Activated CD4-positive, alpha-beta T cell treated with anti-CD3 and anti-CD28 coated beads, Interleukin-2, amount 50 U/mL, for 24 hours (primary cell): ENCODE results near the gene APC2.
"Not testable (repeated sequence)": the region's sequence is repeated elsewhere in the genome, so short reads cannot be mapped to it uniquely, and the experiment has no call there.

Experiments used
- DNase-seq, 2 donors: peaks; one replicate each; pipeline ENCODE4 v3.0.0-alpha.2; 2020; ENCODE audit warnings: low read depth in 1 of 2, low spot score in 1 of 2

The APC2 gene

GRCh38 chr19:1429750-1430149 is 20.2 kb upstream of the APC2 start:
- DNase-seq = no peak

GRCh38 chr19:1430246-1430645 is 19.7 kb upstream of the APC2 start:
- no peak for DNase-seq

DNA sequence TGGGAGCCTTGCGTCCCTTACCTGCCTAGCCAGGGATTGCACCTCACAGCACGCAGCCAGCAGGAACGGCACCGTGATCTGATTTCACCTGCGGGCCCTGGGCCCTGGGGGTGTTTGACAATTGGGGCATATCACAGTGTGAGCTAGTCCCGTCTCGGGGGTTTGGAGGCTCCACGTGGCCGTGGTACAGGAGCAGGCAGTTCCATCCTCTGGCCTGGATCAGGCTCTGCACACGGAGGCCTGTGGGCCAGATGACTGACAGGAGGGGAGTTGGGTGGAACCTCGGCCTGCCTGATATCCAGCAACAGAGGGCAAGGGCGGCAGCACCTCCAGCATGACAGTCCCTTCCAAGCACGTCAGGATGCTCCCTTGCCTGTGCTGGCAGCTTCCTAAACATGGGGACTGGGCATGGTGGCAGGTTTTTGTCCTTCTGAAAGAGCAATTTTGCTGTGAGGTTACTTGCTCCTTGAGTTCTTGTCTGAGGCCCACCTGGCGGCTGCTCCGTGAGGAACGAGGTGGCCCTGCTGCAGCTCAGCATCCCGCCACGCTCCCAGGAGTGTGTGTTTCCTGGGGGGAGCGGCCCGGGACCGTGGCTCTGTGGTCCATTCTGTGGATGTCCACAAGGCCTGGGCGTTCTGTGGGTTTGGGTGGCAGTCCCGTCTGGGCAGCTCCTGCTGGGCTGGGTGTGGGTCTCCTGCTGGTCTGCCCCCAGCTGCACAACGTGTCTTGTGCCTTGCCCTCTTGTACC is 18.0 kb upstream of the APC2 start:
- DNase-seq = no peak

DNA sequence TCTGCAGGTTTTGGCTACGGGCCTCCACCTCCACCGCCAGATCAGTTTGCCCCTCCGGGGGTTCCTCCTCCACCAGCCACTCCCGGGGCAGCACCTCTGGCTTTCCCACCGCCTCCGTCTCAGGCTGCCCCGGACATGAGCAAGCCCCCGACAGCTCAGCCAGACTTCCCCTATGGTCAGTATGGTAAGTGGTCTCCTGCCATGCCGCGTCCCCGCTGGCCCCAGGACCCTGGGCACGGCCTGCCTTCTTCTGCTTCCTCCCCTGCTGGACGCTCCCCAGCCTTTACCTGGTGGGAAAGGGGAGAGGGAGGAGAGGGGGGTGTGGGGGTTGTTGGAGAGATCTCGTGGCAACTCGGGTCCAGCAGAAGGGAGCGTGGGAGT is 17.4 kb upstream of the APC2 start:
- no peak for DNase-seq

DNA sequence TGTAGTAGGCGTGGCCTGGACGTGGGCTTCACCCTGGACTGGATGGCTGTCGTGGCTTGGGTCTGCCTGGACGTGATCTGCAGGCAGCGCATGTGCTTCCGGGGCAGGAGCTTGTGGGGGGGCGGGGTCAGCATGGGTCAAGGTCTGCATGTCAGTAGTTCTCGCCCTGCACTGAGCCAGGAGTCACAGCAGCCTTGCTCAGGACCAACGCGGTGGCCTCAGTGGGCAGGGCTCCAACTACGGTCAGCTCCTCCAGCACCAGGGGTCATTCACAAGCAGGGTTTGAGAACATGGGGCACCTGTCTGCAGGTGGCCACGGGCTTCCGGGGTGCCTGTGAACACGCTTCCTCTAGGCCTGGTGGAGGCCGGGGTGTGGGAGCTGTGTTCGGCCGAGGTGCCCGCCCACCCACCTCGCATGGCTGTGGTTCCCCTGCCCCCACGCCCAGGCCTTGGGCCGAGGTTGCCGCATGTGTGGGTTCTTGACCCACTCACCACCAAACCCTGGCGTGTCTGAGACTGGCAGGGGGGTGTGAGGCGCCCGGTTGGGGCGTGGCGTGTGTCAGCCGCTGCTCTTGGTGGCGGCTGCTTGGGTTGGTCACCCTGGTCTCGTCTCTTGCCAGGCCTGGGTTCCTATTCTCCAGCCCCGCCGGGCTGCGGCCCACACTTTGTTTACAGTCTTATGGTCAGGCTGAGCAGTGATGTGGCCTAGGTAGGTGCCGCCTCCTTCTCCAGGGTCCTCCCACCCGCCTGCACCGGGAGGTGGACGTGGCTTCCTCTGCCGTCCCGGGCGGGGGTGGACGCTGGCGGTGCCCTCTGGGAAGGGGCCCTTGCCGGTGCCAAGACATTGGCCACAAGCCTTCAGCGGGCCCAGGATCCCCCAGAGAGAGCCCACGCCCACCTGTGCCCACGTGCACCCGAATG is 16.5 kb upstream of the APC2 start:
- DNase-seq = no peak

GRCh38 chr19:1434040-1434366 is 15.9 kb upstream of the APC2 start:
- no peak for DNase-seq

- DNase-seq = no peak
Observed at GRCh38 chr19:1434577-1435060, 15.3 kb upstream of the APC2 start.

- DNase-seq = no peak
Observed at GRCh38 chr19:1435378-1435989, 14.4 kb upstream of the APC2 start.

- DNase-seq = no peak
Observed at GRCh38 chr19:1437609-1438008, 12.3 kb upstream of the APC2 start.

GRCh38 chr19:1438035-1438932 is 11.6 kb upstream of the APC2 start, which contains the start of gene RPS15:
Gene RPS15 (plus strand): TSS chr19:1438396. CDS start chr19:1438426, 30 bp downstream.
- DNase-seq = peak; percentile 89 to 93

GRCh38 chr19:1438933-1439354 is 11.0 kb upstream of the APC2 start:
- DNase-seq = no peak

- not testable (repeated sequence) for DNase-seq
Observed at GRCh38 chr19:1439525-1440417, 10.2 kb upstream of the APC2 start.

DNA sequence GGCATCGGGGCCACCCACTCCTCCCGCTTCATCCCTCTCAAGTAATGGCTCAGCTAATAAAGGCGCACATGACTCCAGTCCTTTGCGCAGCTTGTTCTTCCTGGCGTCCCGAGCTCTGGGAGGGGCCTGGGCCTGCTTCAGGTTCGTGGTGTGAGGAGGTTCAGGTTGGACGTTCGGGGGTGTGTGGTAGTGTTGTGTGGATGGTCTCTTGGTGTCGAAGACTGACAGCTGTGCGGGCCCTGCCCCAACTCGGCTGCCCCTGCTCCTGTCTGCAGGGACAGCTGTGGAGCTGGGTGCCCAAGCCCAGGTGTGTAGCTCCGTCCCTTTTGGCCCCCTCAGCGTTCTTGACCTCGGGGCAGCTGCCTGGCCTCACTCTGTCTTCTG is 9.5 kb upstream of the APC2 start:
- no peak for DNase-seq

DNA sequence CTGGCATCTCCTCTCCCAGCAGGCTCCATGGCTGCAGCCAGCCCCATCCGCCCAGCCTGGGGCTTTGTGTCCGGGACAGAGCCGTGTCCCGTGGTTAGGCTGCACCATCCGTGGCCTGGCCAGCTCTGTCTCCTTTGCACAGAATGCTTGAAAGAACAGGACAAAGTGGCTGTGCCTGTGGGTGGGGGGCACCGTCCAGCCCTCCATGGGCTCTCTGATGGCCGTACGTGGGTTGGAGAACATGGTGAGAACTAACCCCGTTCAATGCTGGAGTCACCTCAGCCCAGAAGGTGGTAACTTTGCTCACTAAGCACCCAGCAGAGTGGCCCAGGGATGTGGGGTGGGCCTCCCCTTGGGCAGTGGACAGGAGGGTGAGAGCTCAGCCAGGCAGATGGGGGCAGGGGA is 8.9 kb upstream of the APC2 start:
- DNase-seq = no peak

DNA sequence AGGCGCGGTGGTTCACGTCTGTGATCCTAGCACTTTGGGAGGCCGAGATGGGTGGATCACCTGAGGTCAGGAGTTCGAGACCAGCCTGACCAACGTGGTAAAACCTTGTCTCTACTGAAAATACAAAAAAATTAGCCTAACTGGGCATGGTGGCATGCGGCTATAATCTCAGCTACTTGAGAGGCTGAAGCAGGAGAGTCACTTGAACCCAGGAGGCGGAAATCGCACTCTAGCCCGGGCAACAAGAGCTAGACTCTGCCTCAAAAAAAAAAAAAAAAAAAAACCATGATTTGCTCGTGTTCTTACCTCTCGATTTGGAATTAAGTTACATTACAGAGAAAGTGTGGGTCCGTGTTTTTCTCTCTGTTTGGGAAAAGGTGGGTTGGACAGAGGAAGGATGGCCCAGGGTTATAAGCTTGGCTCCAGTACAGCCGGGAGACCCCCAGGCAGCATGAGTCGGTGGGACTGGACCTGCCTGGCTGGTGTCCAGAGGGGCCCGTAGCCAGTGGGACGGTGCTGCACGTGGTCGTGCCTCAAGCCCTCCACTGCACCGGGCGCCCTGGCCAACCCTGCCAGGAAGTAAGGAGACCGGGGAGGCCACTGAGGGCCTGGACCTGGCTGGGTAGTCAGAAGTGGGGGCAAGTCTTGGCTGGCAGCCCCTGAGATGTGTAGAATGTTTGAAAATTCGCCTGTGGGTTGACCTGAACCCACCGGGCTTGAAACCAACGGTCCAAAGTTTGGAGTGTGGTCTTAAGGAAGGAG is 8.1 kb upstream of the APC2 start:
- DNase-seq = no peak

GRCh38 chr19:1445185-1445931 is 4.6 kb upstream of the APC2 start:
- peak; percentile 54 to 58 for DNase-seq

DNA sequence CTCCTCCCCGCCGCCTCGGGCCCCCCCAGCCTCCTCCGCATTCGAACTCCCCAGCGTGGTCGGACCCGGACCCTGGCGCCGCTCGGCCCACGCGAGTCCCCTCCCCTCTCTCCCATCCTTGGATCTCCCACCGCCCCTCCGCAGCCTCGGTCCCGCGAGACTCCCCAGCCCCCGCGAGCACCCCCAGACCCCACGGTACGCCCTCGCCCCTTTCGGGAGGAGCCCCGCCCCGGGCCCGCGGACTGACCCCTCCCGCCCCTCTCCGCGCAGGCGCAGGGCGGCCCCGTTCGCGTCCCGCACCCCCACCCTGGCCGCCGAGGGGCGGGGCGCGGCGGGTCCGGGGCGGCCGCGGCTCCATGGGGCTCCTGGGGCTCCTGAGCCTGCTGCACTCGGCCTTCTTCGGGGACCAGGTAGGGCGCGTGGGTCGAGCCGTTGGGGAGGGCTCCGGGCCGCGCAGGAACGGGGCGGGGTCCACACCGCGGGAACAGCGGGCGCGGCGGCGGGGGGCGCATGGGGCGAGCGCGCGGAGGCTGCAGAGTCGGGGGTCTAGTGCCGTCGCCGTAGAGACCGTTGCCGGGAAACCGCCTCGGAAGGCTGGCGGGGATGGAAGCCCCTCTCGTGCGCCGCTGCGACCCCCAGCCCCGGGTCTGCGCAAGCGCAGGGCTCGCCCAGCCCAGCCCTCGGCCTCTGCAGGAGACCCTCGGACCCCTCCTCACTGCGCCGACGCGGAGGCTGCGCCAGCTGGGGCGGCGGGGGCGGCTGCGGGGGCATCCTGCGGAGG is 3.8 kb upstream of the APC2 start:
- DNase-seq = no peak
